ENCODE data around the gene ZNF69.

- no peak for TF ChIP-seq EZH2 (IDR thresholded peaks at IDR 0.05; ENCODE audit: low read depth)
- TF ChIP-seq, protein P1, sequence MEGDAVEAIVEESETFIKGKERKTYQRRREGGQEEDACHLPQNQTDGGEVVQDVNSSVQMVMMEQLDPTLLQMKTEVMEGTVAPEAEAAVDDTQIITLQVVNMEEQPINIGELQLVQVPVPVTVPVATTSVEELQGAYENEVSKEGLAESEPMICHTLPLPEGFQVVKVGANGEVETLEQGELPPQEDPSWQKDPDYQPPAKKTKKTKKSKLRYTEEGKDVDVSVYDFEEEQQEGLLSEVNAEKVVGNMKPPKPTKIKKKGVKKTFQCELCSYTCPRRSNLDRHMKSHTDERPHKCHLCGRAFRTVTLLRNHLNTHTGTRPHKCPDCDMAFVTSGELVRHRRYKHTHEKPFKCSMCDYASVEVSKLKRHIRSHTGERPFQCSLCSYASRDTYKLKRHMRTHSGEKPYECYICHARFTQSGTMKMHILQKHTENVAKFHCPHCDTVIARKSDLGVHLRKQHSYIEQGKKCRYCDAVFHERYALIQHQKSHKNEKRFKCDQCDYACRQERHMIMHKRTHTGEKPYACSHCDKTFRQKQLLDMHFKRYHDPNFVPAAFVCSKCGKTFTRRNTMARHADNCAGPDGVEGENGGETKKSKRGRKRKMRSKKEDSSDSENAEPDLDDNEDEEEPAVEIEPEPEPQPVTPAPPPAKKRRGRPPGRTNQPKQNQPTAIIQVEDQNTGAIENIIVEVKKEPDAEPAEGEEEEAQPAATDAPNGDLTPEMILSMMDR (conservative IDR thresholded peaks at IDR 0.05), result no peak
These were observed 360 bp upstream of the ZNF69 start for GRCh38 chr19:11887234-11887610.
